T-cell (primary cell): ENCODE data around the gene MAP1B. TPM values are rescaled to one million over a fixed set of nuclear protein-coding genes. Genes with fewer than 3 reads are reported as not detected.

ENCODE experiments used
- ATAC-seq, 4 experiments: fragments of 200-7000 bp in 3 of 4; fragments of 150-1000 bp in 1 of 4; cut with Tn5 transposase; replicated peaks in 1 of 4; 1 replicate in 3 of 4; 2 replicates in 1 of 4; pipeline ENCODE4 v1.10.0; 2021; ENCODE audit warnings: moderate library complexity in 3 of 4, mild to moderate bottlenecking in 2 of 4, moderate number of reproducible peaks in 1 of 4
- CTCF ChIA-PET, 2 donors: fragments of 300-600 bp; sonication (Branson Sonifier 250); formaldehyde crosslinking; loops; one replicate each; lab custom pipeline; 2022; ENCODE audit warnings: antibody characterized with exemption in 2 of 2; lab: Charles Lee
- POLR2A ChIA-PET, 2 donors: fragments of 300-600 bp; sonication (Branson Sonifier 250); formaldehyde crosslinking; loops; one replicate each; lab custom pipeline; 2022; ENCODE audit warnings: antibody characterized with exemption in 2 of 2; lab: Charles Lee
- DNase-seq, 35 experiments: peaks; one replicate each; pipeline versions ENCODE4 v3.0.0 to v3.0.0-alpha.2; 2013 to 2023
- H3K27ac ChIP-seq: one replicate; pipeline ENCODE4 v1.5.1; 2013; ENCODE audit warnings: low read length
- H3K27me3 ChIP-seq, 2 experiments: replicated peaks in 1 of 2; 1 replicate in 1 of 2; 2 replicates in 1 of 2; pipeline versions ENCODE4 v1.6.1 to v1.7.0; 2013; ENCODE audit warnings: low read length in 1 of 2, mixed read lengths in 1 of 2; ENCODE audit not compliant: control insufficient read depth in 2 of 2, insufficient read depth in 2 of 2; ENCODE audit errors: extremely low read depth in 1 of 2
- H3K36me3 ChIP-seq, 2 donors: 1 replicate in 1 of 2; 2 replicates in 1 of 2; pipeline versions ENCODE4 v1.6.1 to v1.7.0; 2013; ENCODE audit warnings: low read length in 1 of 2; ENCODE audit not compliant: control insufficient read depth in 2 of 2, insufficient read depth in 1 of 2; ENCODE audit errors: extremely low read depth in 1 of 2
- H3K4me1 ChIP-seq, 2 experiments: 1 replicate in 1 of 2; 2 replicates in 1 of 2; pipeline versions ENCODE4 v1.6.1 to v1.7.0; 2013; ENCODE audit warnings: low read length in 2 of 2, mixed read lengths in 1 of 2; ENCODE audit not compliant: insufficient read depth in 2 of 2, control insufficient read depth in 1 of 2; ENCODE audit errors: extremely low read depth in 1 of 2
- H3K4me3 ChIP-seq, 2 donors: 1 replicate in 1 of 2; 2 replicates in 1 of 2; pipeline versions ENCODE4 v1.5.1 to v1.7.0; 2013; ENCODE audit warnings: mild to moderate bottlenecking in 2 of 2, low read length in 1 of 2, moderate library complexity in 1 of 2; ENCODE audit not compliant: control insufficient read depth in 1 of 2; ENCODE audit errors: extremely low read depth in 1 of 2
- H3K9me3 ChIP-seq: 2 replicates; pipeline ENCODE4 v1.7.0; 2013
- H3K27ac Mint-ChIP-seq, 2 donors: one replicate each; pipeline ENCODE4 v1.8.0; 2020 to 2021; ENCODE audit warnings: mild to moderate bottlenecking in 2 of 2, mixed read lengths in 2 of 2
- H3K27me3 Mint-ChIP-seq, 2 donors: one replicate each; pipeline ENCODE4 v1.8.0; 2021 to 2022; ENCODE audit warnings: mixed read lengths in 2 of 2
- H3K36me3 Mint-ChIP-seq: one replicate; pipeline ENCODE4 v1.8.0; 2021; ENCODE audit warnings: mixed read lengths
- H3K4me1 Mint-ChIP-seq, 3 donors: one replicate each; pipeline ENCODE4 v1.8.0; 2020 to 2022; ENCODE audit warnings: mixed read lengths in 3 of 3, mild to moderate bottlenecking in 1 of 3
- H3K4me3 Mint-ChIP-seq, 3 donors: one replicate each; pipeline ENCODE4 v1.8.0; 2020 to 2022; ENCODE audit warnings: mild to moderate bottlenecking in 3 of 3, mixed read lengths in 3 of 3, moderate library complexity in 3 of 3
- H3K9me3 Mint-ChIP-seq, 3 donors: one replicate each; pipeline ENCODE4 v1.8.0; 2020 to 2022; ENCODE audit warnings: mixed read lengths in 3 of 3
- WGBS: methylation state at CpG from one replicate; pipeline ENCODE4 v1.1.5; 2013; ENCODE audit warnings: missing lambda C conversion rate; ENCODE audit not compliant: insufficient coverage; 5-methylcytosine and 5-hydroxymethylcytosine counted together
- total RNA-seq, 35 experiments: library from RNA in 6 of 35; stranded (reverse) in 6 of 35; fragments of 120-200 nt in 1 of 35; gene quantifications; one replicate each; pipeline versions ENCODE4 v1.2.1 to v1.2.4 and lab custom pipeline; 2013 to 2026

Gene MAP1B
- total RNA-seq, 5 donors from 2014 or later (not counting 1 experiment from before 2014, with no cell fraction given), result 0.33 to 0.98 (median 0.47) TPM; not detected in 2

DNA sequence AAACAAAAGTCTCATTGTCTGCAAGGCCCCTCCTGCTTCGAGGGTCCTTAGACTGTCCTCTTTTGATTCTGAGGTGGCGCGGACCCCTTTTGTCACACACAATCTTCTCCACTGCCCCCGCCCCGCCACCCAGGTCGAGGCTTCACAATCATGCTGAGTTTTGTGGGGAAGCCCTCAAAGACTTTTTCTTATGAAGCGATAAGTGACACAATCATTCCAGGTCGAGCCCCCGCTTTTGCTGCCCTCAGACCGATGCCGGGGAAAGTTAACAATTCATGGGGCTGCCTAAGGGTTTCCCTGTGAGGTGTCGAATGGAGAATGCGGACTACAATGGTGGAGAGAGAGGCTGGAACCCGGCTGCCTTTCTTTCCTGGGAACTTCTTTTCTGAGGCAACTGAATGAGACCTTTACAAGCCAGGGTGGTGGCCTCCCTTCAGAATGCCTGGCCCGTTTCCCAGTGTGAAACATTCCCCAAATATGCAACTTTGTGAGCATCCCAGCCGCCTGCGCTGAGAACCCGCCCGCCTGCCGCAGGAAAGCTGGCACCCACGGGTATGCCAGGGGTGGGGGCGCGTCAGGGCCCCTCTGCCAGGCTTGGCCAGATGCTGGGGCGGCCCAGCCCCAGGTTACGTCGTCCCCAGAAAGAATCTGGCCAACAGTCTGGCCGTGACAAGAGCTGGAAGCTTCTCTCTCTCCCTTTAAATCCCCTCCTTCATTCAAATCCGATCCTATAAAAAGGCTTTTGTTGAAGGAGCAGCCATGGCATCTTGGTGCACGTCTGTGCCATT is 71.9 kb downstream of the MAP1B start:
- Histone ChIP-seq H3K4me1 (no peaks in the 10 kb centered on the region), H3K4me3 (no peak overlapping the region), H3K9me3 (no peaks in the 10 kb centered on the region), H3K27me3 (peaks cover 0 to 37% of the 10 kb centered on the region in 2 experiments), H3K27ac (no peak overlapping the region), H3K36me3 (no peaks in the 10 kb centered on the region)
- ChIA-PET POLR2A (no interaction called here), CTCF (no interaction called here)
- ATAC-seq (no peak), DNase-seq (no peak)
- WGBS, result 83% methylated on average over 18 of the region's 29 CpGs
- Mint-ChIP-seq H3K4me3 (no peak overlapping the region), H3K27me3 (peaks cover 27 to 43% of the 10 kb centered on the region in 2 donors), H3K36me3 (no peaks in the 10 kb centered on the region), H3K4me1 (no peaks in the 10 kb centered on the region), H3K9me3 (no peaks in the 10 kb centered on the region), H3K27ac (no peak overlapping the region)

- Mint-ChIP-seq H3K36me3 (no peaks in the 10 kb centered on the region), H3K27me3 (peaks cover 27 to 50% of the 10 kb centered on the region in 2 donors), H3K9me3 (no peaks in the 10 kb centered on the region), H3K27ac (no peak overlapping the region), H3K4me3 (no peak overlapping the region), H3K4me1 (no peaks in the 10 kb centered on the region)
- Histone ChIP-seq H3K36me3 (no peaks in the 10 kb centered on the region), H3K27me3 (peaks cover 0 to 37% of the 10 kb centered on the region in 2 experiments), H3K4me1 (no peaks in the 10 kb centered on the region), H3K9me3 (no peaks in the 10 kb centered on the region), H3K27ac (no peak overlapping the region), H3K4me3 (no peak overlapping the region)
- DNase-seq (no peak), ATAC-seq (no peak)
- ChIA-PET POLR2A (no interaction called here), CTCF (no interaction called here)
- WGBS, result 87% methylated on average over 10 of the region's 11 CpGs
These were observed 72.7 kb downstream of the MAP1B start for GRCh38 chr5:72179816-72180440.

GRCh38 chr5:72180925-72181324 is 73.7 kb downstream of the MAP1B start:
- no peak for DNase-seq
- H3K27me3 ChIP-seq, result peaks cover 0 to 36% of the 10 kb centered on the region in 2 experiments
- Mint-ChIP-seq H3K4me3 (no peak overlapping the region), H3K27ac (no peak overlapping the region), H3K4me1 (no peaks in the 10 kb centered on the region), H3K27me3 (peaks cover 27 to 55% of the 10 kb centered on the region in 2 donors), H3K9me3 (no peaks in the 10 kb centered on the region), H3K36me3 (no peaks in the 10 kb centered on the region)
- CTCF ChIA-PET, result no interaction called here
- no peaks in the 10 kb centered on the region for H3K4me1 ChIP-seq
- no peak overlapping the region for H3K4me3 ChIP-seq
- ATAC-seq, result no peak
- no peak overlapping the region for H3K27ac ChIP-seq
- H3K36me3 ChIP-seq, result no peaks in the 10 kb centered on the region
- 54% methylated on average over 3 of the region's 4 CpGs for WGBS
- H3K9me3 ChIP-seq, result no peaks in the 10 kb centered on the region
- POLR2A ChIA-PET, result no interaction called here

- Mint-ChIP-seq H3K9me3 (no peaks in the 10 kb centered on the region), H3K36me3 (no peaks in the 10 kb centered on the region), H3K27me3 (peaks cover 27 to 57% of the 10 kb centered on the region in 2 donors), H3K27ac (no peak overlapping the region), H3K4me3 (no peak overlapping the region), H3K4me1 (no peaks in the 10 kb centered on the region)
- ATAC-seq, result no peak
- Histone ChIP-seq H3K9me3 (no peaks in the 10 kb centered on the region), H3K4me1 (no peaks in the 10 kb centered on the region), H3K27me3 (peaks cover 0 to 33% of the 10 kb centered on the region in 2 experiments), H3K27ac (no peak overlapping the region), H3K36me3 (no peaks in the 10 kb centered on the region), H3K4me3 (no peak overlapping the region)
- CTCF ChIA-PET, result no interaction called here
- no peak for DNase-seq
- 91% methylated on average over 5 of the region's 7 CpGs for WGBS
- POLR2A ChIA-PET, result no interaction called here
These were observed 75.4 kb downstream of the MAP1B start for GRCh38 chr5:72182686-72183085.

- H3K4me3 Mint-ChIP-seq, result no peak overlapping the region
- no peak overlapping the region for H3K27ac Mint-ChIP-seq
- no peaks in the 10 kb centered on the region for H3K36me3 ChIP-seq
- no peak overlapping the region for H3K4me3 ChIP-seq
- 83% methylated on average over 1 of the region's 7 CpGs for WGBS
- ATAC-seq, result no peak
- POLR2A ChIA-PET, result no interaction called here
- peaks cover 0 to 33% of the 10 kb centered on the region in 2 experiments for H3K27me3 ChIP-seq
- H3K4me1 Mint-ChIP-seq, result no peaks in the 10 kb centered on the region
- DNase-seq, result no peak
- H3K27me3 Mint-ChIP-seq, result peaks cover 27 to 54% of the 10 kb centered on the region in 2 donors
- CTCF ChIA-PET, result no interaction called here
- no peak overlapping the region for H3K27ac ChIP-seq
- H3K4me1 ChIP-seq, result no peaks in the 10 kb centered on the region
- H3K36me3 Mint-ChIP-seq, result no peaks in the 10 kb centered on the region
- H3K9me3 ChIP-seq, result no peaks in the 10 kb centered on the region
- H3K9me3 Mint-ChIP-seq, result no peaks in the 10 kb centered on the region
These were observed 75.8 kb downstream of the MAP1B start for GRCh38 chr5:72183101-72183520.

DNA sequence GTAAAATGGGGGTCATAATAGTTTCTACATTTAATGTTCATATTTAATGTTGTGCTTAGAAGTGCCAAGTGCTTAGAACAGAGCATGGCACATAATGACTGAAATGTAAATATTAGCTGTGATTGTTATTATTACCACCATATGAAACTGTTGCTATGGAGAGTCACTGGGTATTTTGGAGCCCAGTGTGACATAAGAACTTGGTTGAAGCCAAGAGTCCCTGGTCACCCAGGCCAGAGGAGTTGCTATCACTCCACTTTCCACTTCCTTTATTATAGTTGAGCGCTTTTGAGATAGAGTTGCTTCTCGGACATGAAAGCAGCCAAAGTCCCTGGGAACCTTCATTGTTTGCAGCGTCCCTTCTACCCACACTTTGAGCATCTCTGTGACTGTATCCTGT is 77.1 kb downstream of the MAP1B start:
- H3K9me3 Mint-ChIP-seq, result no peaks in the 10 kb centered on the region
- no peaks in the 10 kb centered on the region for H3K4me1 Mint-ChIP-seq
- no peaks in the 10 kb centered on the region for H3K36me3 Mint-ChIP-seq
- ChIA-PET CTCF (no interaction called here), POLR2A (no interaction called here)
- H3K4me1 ChIP-seq, result no peaks in the 10 kb centered on the region
- no peaks in the 10 kb centered on the region for H3K9me3 ChIP-seq
- no peak overlapping the region for H3K27ac Mint-ChIP-seq
- peaks cover 27 to 50% of the 10 kb centered on the region in 2 donors for H3K27me3 Mint-ChIP-seq
- no peak overlapping the region for H3K4me3 ChIP-seq
- no peak for ATAC-seq
- WGBS, result no CpG with 5 or more reads among the region's 3 CpGs
- no peak overlapping the region for H3K4me3 Mint-ChIP-seq
- no peak for DNase-seq
- no peak overlapping the region for H3K27ac ChIP-seq
- H3K27me3 ChIP-seq, result peaks cover 0 to 24% of the 10 kb centered on the region in 2 experiments
- no peaks in the 10 kb centered on the region for H3K36me3 ChIP-seq
